Kasumi-1 (cell line): ENCODE measurements around the gene MGAT2.
"Not testable (repeated sequence)": the region's sequence is repeated elsewhere in the genome, so short reads cannot be mapped to it uniquely, and the experiment has no call there.

Experiments
- DNase-seq, 2 experiments: peaks; one replicate each; lab custom pipeline; 2025; lab: John Stamatoyannopoulos, UW

The MGAT2 gene

DNA sequence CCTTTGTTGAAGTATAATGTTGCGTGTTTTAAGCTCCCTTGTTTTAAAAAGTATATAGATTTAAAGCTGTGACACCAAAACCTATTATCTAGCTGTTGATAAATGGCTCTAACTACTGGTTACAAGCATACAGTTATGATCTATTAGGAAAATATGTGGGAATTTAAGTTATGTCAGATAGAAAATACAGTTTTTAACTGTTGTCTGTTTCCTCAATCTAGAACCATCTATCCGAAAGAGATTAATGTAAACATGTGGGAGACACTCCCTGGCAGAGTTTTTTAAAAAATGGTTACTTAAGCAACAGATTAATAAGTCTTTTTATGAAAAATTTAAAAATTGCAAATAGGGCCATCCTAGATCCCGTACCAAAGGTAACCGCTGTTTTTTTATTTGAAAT lies 8.3 kb upstream of the MGAT2 start:
- no peak for DNase-seq

DNA sequence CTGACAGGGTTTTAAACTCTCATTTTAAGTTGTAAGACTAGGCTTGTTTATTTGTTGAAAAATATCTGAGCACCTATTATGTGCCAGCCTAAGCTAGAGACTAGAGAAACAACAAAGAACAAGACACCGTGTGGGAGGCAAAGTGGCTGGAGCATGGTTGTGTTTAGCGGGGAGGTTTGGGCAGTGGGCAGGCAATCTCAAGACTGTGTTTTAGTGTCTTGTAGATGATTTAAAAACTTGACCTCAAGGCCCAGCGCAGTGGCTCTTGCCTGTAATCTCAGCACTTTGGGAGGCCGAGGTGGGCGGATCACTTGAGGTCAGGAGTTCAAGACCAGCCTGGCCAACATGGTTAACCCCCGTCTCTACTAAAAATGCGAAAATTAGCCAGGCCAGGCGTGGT lies 7.9 kb upstream of the MGAT2 start:
- DNase-seq: no peak

- no peak for DNase-seq
These were observed 6.4 kb upstream of the MGAT2 start for GRCh38 chr14:49614196-49614595.

DNA sequence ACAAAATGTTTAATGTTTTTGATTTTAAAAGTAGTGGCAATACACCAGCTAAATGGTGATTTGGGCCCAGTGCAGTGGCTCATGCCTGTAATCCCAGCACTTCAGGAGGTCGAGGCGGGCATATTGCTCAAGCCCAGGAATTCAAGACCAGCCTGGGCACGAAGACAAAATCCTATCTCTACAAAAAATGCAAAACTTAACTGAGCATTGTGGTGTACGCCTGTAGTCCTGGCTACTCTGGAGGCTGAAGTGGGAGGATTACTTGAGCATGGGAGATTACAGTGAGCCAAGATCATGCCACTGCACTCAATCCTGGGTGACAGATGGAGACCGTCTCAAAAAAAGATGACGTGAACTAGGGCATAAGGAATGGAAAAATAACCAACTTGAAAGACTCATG lies 4.8 kb upstream of the MGAT2 start:
- DNase-seq: no peak

DNA sequence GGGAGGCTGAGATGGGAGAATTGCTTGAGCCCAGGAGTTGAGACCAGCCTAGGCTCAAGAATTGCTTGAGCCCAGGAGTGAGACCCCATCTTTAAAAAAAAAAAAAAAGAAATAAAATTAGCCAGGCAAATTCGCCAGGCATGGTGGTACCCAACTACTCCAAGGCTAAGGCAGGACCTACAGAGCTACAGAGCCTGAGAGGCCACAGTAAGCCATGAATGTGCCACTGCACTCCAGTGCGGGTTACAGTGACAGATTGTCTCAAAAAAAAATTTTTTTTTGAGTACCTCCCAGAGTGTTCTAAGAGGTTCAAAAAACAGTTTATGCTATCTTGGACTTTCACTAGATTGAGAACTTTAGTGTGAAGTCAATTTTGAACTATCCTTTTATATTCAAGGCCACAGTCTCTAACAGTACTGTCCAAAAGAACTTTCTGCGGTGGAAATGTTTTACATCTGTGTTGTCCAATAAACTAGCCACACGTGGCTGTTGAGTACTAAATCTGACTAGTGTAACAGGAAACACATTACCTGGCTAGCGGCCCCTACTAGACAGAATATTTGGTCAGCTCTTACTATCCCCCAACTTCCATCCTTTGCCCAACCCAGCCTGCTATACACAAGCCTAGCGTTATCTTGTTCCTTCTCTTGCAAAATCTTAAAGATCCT lies 2.6 kb upstream of the MGAT2 start:
- no peak for DNase-seq

DNA sequence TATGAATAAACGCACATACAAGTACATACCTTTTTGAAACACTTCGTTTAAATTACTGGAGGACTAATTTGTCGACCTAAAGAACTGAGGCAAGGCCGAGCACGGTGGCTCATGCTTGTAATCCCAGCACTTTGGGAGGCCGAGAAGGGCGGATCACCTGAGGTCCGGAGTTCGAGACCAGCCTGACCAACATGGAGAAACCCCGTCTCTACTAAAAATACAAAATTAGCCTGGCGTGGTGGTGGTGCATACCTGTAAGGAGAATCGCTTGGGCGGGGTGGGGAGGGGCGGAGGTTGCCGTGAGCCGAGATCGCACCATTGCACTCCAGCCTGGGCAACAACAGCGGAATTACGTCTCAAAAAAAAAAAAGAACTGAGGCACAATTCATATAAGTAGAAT lies 1.3 kb upstream of the MGAT2 start:
- DNase-seq: not testable (repeated sequence)

DNA sequence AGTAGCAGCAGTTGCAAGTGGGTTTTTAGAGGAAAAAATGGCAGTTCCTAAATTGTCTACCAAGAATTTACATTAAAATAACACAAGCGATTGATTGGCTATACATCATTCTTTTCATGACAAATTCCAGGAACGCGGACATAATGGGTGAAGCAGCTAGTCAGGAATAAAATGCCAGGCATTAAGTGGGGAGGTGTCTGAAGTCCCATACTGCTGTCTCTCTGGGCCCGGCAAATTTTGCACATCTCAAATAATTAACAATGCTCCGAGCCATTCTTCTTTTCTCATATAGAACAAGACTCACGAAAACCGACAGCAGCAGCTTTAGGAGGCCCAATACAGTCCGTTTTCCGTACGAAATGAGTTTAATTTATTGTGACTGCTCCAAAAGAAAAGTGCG lies 869 bp upstream of the MGAT2 start:
- DNase-seq: no peak

DNA sequence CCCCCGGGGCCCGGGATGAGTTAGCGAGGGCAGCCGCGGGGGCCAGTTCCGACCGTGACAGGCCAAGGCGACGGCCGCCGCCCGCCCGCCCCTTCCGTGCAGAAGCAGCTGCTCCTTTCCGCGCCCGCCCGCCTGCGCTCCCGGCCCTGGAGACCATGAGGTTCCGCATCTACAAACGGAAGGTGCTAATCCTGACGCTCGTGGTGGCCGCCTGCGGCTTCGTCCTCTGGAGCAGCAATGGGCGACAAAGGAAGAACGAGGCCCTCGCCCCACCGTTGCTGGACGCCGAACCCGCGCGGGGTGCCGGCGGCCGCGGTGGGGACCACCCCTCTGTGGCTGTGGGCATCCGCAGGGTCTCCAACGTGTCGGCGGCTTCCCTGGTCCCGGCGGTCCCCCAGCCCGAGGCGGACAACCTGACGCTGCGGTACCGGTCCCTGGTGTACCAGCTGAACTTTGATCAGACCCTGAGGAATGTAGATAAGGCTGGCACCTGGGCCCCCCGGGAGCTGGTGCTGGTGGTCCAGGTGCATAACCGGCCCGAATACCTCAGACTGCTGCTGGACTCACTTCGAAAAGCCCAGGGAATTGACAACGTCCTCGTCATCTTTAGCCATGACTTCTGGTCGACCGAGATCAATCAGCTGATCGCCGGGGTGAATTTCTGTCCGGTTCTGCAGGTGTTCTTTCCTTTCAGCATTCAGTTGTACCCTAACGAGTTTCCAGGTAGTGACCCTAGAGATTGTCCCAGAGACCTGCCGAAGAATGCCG lies 699 bp downstream of the MGAT2 start:
- peak; percentile 49 to 66 for DNase-seq

GRCh38 chr14:49622022-49622607 lies 1.5 kb downstream of the MGAT2 start:
- no peak for DNase-seq

DNA sequence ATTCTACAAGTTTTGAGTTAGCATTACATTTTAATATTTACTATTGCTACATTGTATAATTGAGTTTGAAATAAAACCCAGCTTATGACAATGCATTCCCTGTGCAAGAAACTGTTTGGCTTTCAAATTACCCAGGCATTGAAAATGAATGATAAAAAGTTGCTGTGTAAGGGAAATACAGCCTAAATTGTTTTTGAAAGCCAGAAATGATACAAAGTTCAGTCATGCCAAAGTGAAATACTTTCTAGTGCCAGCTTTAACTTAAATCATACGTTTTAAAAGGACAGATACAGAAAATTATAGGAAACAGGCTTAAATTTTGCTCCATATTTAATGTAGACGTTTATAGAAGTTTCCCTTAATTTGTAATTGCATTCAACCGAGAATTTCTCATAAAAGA lies 2.8 kb downstream of the MGAT2 start:
- DNase-seq: no peak

DNA sequence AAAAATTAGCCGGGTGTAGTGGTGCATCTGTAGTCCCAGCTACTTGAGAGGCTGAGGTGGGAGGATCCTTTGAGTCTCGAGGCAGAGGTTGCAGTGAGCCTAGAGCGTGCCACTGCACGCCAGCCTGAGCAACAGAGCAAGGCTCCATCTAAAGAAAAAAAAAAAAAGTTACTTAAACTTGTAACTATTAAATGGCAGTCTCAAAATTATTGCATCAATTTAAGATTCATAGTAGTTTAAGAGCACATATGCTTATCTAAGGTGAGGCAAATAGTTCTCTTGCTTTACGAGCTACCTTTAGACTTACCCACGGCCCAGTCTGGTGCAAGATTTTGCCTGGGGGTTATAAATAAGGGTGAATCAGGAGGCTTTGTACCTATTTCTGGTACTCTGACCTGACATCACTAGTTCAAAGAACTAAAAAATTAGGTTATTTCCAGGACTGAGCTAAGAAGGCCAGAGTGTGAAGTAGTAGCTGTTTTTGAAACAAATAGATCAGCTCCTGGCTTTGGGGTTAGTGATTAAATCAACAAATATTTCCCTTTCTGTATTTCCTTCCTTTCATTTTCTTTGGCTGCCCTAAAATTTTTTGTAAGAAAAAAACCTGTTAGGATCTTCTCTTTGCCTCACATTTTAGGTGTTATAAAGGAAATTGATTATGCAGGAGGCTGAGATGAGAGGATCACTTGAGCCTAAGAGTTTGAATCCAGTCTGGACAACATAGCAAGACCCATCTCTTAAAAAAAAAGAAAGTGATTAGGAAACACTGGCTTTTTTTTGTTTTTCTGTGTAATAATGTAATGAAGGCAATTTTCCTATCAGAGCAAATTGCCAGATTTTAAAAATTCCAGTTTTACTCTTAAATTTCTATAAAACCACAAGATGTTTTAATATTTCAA lies 3.6 kb downstream of the MGAT2 start:
- DNase-seq: no peak

DNA sequence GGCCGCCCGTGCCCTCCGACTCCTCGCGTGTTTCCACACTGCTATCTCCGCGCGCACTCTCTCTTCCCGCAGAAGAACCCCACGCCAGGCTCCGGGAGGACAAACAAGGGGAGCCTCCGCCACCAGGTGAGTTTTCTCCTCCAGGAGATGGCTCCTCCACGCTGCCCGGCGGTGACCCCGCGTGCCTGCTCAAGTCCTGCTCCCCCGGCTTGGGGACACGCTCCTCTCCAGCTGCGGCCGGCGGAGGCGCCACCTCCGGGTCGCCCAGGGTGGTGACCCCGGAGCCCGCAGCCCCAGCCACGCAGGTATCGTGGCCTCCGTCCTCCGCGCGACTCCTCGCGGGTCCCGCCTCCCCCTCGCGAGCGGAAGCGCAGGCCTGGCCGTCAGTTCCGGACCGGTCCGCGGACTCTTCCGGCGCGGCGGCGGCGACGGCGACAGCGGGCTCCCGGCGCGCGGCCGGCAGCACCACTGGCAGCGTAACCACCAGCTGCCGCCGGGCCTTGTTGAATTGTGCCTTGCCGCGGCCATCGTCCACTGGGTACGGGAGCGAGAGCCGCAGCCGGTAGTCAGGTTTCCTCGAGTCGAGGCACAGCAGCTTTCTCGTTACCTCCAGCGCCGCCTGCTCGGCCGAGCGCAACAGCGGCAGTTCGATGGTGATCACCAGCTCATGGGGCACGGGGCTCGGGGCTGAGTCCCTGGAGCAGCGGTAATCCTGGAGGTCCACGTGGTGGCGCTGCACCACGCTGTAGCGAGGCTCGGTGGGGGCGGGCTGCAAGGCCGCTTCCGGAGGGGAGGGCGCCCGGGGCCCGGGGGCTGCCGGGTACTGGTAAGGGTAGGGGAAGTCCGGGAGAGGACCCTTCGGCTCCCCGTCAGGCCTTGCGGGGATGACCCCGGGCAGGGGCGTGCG lies 13.3 kb downstream of the MGAT2 start:
- DNase-seq: peak; percentile 86 to 90

DNA sequence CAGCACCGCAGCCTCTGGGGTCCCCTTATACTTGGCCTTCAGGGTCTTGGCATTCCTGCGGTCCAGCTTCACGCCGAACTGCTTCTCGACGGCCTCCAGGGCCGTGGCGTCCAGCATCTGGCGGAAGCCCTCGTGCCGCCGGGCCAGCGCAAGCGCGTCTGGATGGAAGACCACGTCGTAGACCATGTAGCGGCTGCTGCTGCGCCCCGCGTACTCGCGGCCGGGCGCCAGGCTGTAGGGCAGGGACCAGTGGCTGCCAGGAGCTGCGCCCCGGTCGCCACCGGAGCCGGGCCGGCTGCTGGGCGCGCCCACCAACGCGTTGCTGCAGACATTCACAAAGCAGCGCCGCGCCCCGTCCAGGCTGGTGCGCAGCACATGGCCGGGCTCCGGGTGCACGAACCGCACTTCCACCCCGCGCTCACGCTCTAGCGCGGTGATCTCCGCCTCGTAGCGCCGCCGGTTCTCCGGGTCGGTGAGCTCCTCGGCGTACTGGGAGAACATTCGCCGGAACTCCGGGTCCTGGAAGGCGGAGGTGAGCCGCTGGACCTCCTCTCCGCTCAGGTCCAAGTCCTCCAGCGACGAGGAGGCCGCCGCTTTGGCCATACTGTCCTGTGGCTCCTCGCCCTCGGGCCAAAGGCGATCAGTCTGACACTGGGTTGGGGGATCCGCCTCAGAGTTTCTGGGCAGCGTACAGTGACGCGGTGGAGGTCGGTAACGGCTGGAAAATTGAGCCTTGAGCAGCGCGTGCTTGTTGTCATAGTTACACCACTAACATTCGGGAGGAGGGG lies 14.1 kb downstream of the MGAT2 start, which contains the start of gene DNAAF2:
Gene DNAAF2, minus strand, starts transcription at position 698 of the 788 bp plus-strand sequence. Its CDS starts 95 bp downstream, at position 603.
- DNase-seq: peak; percentile 33 to 54

DNA sequence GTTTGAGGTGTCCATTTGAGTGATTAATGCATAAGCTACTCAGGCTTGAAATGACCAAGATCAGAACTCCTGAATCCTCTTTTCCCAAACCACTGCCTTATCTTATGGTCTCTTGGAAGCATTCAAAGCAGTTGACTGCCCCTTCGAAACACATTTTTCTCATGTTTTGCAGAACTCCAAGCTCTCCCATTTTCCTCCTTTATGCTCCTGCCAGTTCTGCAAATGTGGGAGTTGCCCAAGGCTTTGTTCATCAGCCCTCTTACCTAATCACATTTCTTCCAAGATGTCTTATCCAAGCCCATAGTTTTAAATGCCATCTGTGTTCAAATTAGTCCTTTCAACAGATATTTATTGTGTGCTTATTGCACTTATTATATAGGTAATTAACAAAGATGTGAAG lies 16.3 kb downstream of the MGAT2 start:
- DNase-seq: no peak

DNA sequence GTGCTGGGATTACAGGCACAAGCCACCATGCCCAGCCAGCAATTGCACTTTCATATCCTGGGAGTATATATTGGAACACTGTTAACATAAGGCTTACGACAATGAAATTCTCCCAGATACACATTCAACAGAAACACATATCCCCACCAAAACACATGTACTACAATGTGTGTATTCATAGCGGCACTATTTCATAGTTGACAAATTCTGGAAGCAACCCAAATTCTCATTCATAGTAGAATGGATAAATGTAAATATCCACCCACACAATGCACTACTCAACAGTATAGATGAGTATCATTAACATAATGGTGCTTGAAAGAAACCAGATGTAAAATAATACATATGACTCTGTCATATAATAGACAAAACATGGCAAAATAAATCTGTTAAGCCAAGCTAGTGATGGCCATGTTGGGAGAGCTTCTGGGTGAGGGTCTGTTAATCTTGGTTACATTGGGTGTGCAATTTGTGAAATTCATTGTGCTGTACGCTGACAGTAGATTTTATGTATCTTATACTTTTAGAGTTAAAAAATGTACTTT lies 17.0 kb downstream of the MGAT2 start:
- no peak for DNase-seq

DNA sequence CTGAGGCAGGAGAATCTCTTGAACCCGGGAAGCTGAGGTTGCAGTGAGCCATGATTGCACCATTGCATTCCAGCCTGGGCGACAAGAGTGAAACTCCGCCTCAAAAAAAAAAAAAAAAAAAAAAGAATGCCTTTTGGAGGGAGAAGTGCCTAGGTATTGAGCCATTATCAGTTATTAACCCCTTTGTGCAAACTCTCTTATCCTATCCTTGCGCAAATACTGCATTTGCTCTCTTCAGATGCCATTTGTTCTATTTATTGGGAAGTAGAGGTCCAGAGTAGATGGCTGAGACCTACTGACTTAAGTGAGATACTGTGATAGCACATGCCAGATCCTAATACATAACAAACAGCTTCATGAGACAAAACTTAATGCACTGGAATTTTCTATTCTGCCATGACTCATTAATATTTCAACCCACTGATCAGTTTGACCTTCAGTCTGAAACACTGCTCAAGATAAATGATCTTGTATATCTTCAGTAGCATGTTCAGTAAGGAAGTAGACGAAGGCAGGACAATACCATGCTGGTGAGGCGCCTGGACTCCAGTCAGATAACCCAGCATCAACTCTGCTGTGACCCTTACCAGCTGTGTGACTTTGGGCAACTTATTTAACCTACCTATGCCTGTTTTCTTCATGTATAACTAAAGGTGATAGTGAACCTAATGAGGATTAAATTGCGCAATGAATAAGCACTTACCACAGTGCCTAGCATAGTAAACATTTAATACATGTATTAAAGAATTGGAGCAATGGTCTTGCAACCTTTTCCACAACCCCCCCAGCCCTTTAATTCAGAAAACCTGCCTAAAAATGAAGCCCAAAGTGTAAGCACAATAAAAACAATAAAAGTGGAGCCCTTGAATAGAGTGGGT lies 20.2 kb downstream of the MGAT2 start:
- DNase-seq: no peak

- DNase-seq: no peak
These were observed 21.1 kb downstream of the MGAT2 start for GRCh38 chr14:49641697-49642129.

DNA sequence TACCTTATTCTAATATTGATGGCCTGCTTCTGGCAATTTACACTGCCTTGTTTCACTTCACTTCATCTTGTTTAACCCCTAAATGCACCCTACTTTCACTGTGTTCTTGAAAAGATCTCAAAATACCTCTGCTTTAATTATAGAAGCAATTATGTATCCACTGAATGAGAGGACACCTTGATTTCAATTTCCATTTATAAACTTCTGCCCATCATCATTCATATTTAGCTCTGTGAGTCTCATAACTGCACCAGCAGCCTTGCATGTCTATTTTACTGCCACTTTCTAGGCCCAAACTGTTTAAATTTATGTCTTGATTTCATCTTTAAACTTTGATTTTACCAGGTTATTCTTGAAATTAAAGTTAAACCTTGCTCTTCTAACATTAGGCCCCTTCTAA lies 21.6 kb downstream of the MGAT2 start:
- no peak for DNase-seq

- no peak for DNase-seq
These were observed 32.9 kb downstream of the MGAT2 start for GRCh38 chr14:49653508-49653907.
